Left renal pelvis (tissue), 4 donors: ENCODE measurements around the gene TM2D3. TPM values are rescaled to one million over a fixed set of nuclear protein-coding genes. Genes with fewer than 3 reads are reported as not detected.

Experiments
- DNase-seq, 4 donors: peaks; one replicate each; pipeline ENCODE4 v3.0.0-alpha.2; 2013; ENCODE audit warnings: low read depth in 4 of 4, low spot score in 3 of 4
- polyA plus RNA-seq, 4 donors: library from polyadenylated mRNA; unstranded; fragments of 120-200 nt; gene quantifications; one replicate each; pipeline ENCODE4 v1.2.1, GENCODE V29; 2013; ENCODE audit not compliant: insufficient read length in 4 of 4

The TM2D3 gene
- polyA plus RNA-seq, 4 donors, result 63.5 to 73.2 (median 69.8) TPM

- no peak for DNase-seq
Observed at GRCh38 chr15:101609742-101610610, 42.2 kb downstream of the TM2D3 start.

- no peak for DNase-seq
Observed at GRCh38 chr15:101608201-101608600, 44.0 kb downstream of the TM2D3 start.

- no peak for DNase-seq
Observed at GRCh38 chr15:101607108-101607507, 45.1 kb downstream of the TM2D3 start.

- no peak for DNase-seq
Observed at GRCh38 chr15:101604124-101604874, 47.9 kb downstream of the TM2D3 start.

GRCh38 chr15:101602801-101603200, 49.4 kb downstream of the TM2D3 start:
- no peak for DNase-seq

GRCh38 chr15:101600035-101600434, 52.1 kb downstream of the TM2D3 start:
- no peak for DNase-seq

GRCh38 chr15:101599091-101599490, 53.1 kb downstream of the TM2D3 start:
- DNase-seq, result no peak

GRCh38 chr15:101597360-101597928, 54.7 kb downstream of the TM2D3 start:
- DNase-seq, result no peak

- no peak for DNase-seq
Observed at GRCh38 chr15:101596633-101597032, 55.5 kb downstream of the TM2D3 start.

Other genes starting within 250 kb of the TM2D3 start
- 1 to 10 TPM; 6.5 to 8.9 (median 7.6) TPM for gene PCSK6, start 162.7 kb downstream of the TM2D3 start, polyA plus RNA-seq
- 10 to 100 TPM; 16.3 to 23.0 (median 21.6) TPM for gene TARS3, start 72.1 kb upstream of the TM2D3 start, polyA plus RNA-seq
- not detected for gene OR4F6, start 151.1 kb upstream of the TM2D3 start, polyA plus RNA-seq
- gene OR4F15, start 159.8 kb upstream of the TM2D3 start, polyA plus RNA-seq, result not detected